NCI-H774 (cell line): ENCODE data around the gene GFY.
"Not testable (repeated sequence)": the region's sequence is repeated elsewhere in the genome, so short reads cannot be mapped to it uniquely, and the experiment has no call there.

Source experiments
- DNase-seq: peaks from one replicate; lab custom pipeline; 2025; lab: John Stamatoyannopoulos, UW

GFY gene

GRCh38 chr19:49469828-49470614 is 44.8 kb downstream of the GFY start:
- no peak for DNase-seq

- no peak for DNase-seq
Measured at GRCh38 chr19:49470615-49470978, 45.4 kb downstream of the GFY start.

DNA sequence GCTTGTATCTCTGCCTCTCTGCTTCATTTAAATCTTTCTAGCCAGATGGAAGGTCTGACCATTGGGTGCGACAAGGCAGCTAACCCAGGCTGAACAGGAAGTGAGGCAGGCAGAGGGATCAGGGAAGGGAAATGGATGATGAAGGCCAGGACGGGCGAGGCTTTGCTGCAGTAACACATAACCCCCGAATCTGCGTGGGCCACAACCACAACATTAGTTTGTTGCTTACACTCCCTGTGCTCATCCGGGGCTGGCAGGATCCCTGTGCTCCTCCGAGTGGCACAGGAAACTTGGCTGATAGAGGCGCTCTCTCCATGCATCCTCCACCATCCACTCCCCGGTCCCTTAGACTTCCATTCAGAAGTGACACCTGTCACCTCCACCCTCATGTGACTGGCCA is 47.7 kb downstream of the GFY start:
- no peak for DNase-seq

GRCh38 chr19:49473501-49473867 is 48.3 kb downstream of the GFY start:
- DNase-seq = not testable (repeated sequence)

DNA sequence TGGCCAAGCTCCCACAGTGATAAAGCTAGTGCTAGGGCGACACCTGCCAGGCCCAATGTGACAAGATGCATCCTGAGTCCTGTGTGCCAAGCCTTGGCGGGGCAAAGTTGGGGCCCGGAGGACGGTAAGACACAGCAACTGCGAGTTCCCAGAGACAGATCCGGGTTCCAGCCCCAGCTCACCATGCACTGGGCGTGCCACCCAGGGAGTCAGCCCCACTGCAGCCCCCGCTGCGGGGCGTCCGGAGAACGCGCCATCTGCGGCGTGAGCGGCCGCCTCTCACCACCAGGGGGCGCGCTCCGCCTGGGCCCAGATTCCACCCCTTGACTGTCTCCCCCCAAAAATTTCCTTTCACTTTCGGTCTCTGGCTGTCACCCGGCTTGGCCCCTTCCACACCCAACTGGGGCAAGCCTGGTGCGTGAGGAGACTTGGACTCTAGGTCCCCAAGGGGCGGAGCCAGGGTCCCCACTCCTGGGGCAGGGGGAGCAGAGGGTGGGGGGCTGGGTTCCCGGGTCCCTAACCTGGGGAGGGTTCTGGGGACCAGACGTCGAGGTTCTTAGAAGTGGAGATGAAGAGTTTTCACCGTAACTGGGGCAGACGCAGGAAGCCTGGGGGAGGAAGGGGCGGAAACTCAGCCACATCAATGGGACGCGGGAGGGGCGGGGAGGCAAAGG is 48.8 kb downstream of the GFY start, which contains the start of gene FLT3LG:
Gene FLT3LG, plus strand, starts transcription at position 348 of the 674 bp plus-strand sequence. CDS start 425 bp downstream, outside the sequence.
- peak; percentile 57 for DNase-seq

DNA sequence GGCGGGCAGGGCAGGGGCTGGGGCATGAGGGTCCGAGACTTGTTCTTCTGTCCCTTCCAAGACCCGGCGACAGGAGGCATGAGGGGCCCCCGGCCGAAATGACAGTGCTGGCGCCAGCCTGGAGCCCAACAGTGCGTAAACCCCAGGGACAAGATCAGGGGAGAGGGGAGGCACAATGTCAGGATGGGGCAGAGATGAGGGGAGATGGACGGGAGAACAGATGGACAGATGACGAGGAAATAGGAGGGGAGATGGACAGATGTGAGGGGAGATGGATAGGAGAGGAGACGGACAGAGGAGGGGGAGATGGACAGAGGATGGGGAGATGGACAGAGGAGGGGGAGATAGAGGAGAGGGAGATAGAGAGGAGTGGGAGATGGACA is 49.3 kb downstream of the GFY start:
- DNase-seq = no peak

- no peak for DNase-seq
Measured at GRCh38 chr19:49475191-49475917, 50.2 kb downstream of the GFY start.

DNA sequence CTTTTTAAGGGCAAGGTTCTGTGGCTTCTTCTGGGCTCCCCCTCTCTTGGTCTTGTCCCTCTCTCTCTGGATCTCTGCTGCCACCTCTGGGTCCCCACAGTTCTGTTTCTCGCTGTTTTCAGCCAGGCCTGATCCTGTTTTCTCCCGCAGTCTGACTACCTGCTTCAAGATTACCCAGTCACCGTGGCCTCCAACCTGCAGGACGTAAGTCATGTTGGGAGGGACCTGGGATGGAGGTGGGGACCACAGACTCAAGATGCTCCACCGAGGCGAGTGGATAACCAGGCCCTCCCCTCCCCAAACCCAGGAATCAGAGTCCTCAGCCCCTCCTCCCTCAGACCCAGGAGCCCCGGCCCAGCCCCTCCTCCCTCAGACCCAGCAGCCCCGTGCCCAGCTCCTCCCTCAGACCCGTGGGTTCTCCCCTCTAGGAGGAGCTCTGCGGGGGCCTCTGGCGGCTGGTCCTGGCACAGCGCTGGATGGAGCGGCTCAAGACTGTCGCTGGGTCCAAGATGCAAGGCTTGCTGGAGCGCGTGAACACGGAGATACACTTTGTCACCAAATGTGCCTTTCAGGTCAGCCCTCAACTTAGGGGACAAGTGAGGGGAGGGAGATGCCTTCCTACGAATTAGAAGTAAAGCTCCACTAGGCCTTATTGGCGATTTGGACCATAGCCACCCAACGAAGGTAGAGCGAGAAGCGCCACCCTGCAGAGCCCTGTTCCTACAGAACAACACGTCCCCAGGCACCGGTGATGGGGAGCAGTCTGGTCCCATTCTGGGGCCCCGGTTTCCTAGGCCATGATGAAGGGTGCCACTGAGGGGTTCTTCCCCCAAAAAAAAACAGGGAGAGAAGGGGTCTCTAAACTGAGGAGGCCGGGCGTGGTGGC is 51.0 kb downstream of the GFY start:
- no peak for DNase-seq
